NB4 (cell line): ENCODE data around the gene BRAT1.

Experiments
- DNase-seq: peaks from one replicate; pipeline ENCODE4 v3.0.0; 2010; ENCODE audit warnings: low read depth
- H3K4me3 ChIP-seq: one replicate; pipeline ENCODE4 v1.5.1; 2011; ENCODE audit warnings: mild to moderate bottlenecking, low read depth, low read length, moderate library complexity
- CTCF ChIP-seq: IDR thresholded peaks from one replicate; pipeline ENCODE4 v1.5.1; 2012; ENCODE audit warnings: low read depth, low read length
- MAX ChIP-seq: IDR thresholded peaks from 2 replicates; pipeline ENCODE4 v1.6.1; 2011; ENCODE audit warnings: low read depth, low read length
- MYC ChIP-seq: IDR thresholded peaks from 2 replicates; pipeline ENCODE4 v1.6.1; 2011; ENCODE audit warnings: low read depth, low read length
- POLR2A ChIP-seq: IDR thresholded peaks from 2 replicates; pipeline ENCODE4 v1.6.1; 2011; ENCODE audit warnings: mild to moderate bottlenecking; ENCODE audit not compliant: insufficient read length; ENCODE audit errors: extremely low read depth

BRAT1 gene

GRCh38 chr7:2558629-2559282 is 3.4 kb upstream of the BRAT1 start, which contains the start of gene IQCE:
Gene IQCE, plus strand, starts transcription at chr7:2558979. Its CDS starts 203 bp downstream, at chr7:2559182.
- DNase-seq, result peak; percentile 96
- no peak for TF ChIP-seq CTCF
- TF ChIP-seq MAX, result peak; percentile 3; the same call in 1 of the 2 replicates
- TF ChIP-seq MYC, result peak; percentile 40; the same call in 1 of the 2 replicates
- H3K4me3 ChIP-seq, result peak within 1 kb of the TSS; percentile 66

GRCh38 chr7:2554661-2555111 is 638 bp downstream of the BRAT1 start:
- no peak; the same call in 1 of the 2 replicates for TF ChIP-seq MYC
- peak; percentile 11 for TF ChIP-seq CTCF
- peak overlapping the region; percentile 85 for H3K4me3 ChIP-seq
- DNase-seq, result peak; percentile 57

- DNase-seq, result no peak
- no peak for TF ChIP-seq POLR2A
- no peak for TF ChIP-seq CTCF
- no peak for TF ChIP-seq MAX
- TF ChIP-seq MYC, result no peak
- peak overlapping the region; percentile 85 for H3K4me3 ChIP-seq
These were observed 1.3 kb downstream of the BRAT1 start for GRCh38 chr7:2553831-2554581.

- DNase-seq, result no peak
- no peak overlapping the region for H3K4me3 ChIP-seq
- no peak for TF ChIP-seq CTCF
- no peak for TF ChIP-seq MYC
- no peak for TF ChIP-seq MAX
These were observed 2.2 kb downstream of the BRAT1 start for GRCh38 chr7:2553108-2553507.

GRCh38 chr7:2551418-2551817 is 3.9 kb downstream of the BRAT1 start:
- TF ChIP-seq CTCF, result no peak
- no peak for TF ChIP-seq POLR2A
- no peak for TF ChIP-seq MAX
- no peak for TF ChIP-seq MYC
- DNase-seq, result no peak
- no peak overlapping the region for H3K4me3 ChIP-seq
